ENCODE data around the gene DAP3. TPM values are rescaled to one million over a fixed set of nuclear protein-coding genes. Genes with fewer than 3 reads are reported as not detected.
"Not testable (repeated sequence)": the region's sequence is repeated elsewhere in the genome, so short reads cannot be mapped to it uniquely, and the experiment has no call there.

DAP3 gene
- total RNA-seq, 1 donor from 2014 or later = 109 TPM

DNA sequence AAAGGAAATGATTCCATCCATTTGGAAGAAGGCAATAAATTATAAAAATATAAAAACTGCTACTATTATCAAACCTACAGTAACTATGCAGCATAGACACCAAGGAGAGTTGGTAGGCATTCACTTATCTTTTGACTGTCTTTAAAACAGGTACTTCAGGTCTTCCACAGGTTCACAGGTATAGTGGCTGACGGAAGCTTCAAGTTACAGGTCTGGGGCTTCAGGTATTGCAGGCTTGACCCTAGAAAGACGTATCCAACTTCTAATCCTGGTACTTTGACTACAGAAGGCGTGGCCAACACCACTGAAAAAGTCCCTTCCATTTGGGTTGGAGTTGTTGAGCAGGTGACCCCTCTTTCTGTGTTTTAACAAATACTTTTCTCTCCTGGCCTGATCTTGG is 35.9 kb upstream of the DAP3 start:
- no peak for DNase-seq (ENCODE audit: extremely low spot score, unreplicated experiment)
- H3K4me1 Mint-ChIP-seq (ENCODE audit: unreplicated experiment) = peaks cover 4% of the 10 kb centered on the region
- no peaks in the 10 kb centered on the region for H3K27me3 Mint-ChIP-seq
- H3K36me3 Mint-ChIP-seq = no peaks in the 10 kb centered on the region
- no peaks in the 10 kb centered on the region for H3K9me3 Mint-ChIP-seq
- H3K4me3 Mint-ChIP-seq = no peak overlapping the region
- TF ChIP-seq, protein P1, sequence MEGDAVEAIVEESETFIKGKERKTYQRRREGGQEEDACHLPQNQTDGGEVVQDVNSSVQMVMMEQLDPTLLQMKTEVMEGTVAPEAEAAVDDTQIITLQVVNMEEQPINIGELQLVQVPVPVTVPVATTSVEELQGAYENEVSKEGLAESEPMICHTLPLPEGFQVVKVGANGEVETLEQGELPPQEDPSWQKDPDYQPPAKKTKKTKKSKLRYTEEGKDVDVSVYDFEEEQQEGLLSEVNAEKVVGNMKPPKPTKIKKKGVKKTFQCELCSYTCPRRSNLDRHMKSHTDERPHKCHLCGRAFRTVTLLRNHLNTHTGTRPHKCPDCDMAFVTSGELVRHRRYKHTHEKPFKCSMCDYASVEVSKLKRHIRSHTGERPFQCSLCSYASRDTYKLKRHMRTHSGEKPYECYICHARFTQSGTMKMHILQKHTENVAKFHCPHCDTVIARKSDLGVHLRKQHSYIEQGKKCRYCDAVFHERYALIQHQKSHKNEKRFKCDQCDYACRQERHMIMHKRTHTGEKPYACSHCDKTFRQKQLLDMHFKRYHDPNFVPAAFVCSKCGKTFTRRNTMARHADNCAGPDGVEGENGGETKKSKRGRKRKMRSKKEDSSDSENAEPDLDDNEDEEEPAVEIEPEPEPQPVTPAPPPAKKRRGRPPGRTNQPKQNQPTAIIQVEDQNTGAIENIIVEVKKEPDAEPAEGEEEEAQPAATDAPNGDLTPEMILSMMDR (conservative IDR thresholded peaks at IDR 0.05) = no peak
- peak overlapping the region; percentile 51 for H3K27ac Mint-ChIP-seq

DNA sequence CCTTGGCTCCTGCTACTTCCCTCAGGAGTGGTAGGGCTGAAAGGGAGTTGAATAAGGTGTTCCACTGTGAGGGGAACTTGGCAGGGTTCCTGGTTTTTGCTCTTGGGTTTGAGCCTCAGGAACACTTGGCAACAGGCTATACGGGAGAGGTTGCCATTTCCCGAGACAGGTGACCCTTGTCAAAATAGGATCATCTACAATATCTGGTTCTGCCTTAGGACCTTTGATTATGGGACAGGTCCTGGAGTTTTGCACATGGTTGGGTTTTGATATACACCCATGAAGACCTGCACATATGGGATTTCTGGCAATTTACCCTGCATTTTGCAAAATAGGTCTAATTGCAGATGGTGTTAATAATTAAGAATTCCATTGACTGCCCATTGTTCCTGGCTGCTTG is 31.4 kb upstream of the DAP3 start:
- Mint-ChIP-seq H3K4me1 (ENCODE audit: unreplicated experiment) (no peaks in the 10 kb centered on the region), H3K4me3 (no peak overlapping the region), H3K27ac (no peak overlapping the region), H3K36me3 (peaks cover 30% of the 10 kb centered on the region), H3K27me3 (no peaks in the 10 kb centered on the region), H3K9me3 (no peaks in the 10 kb centered on the region)
- TF ChIP-seq, protein P1 (conservative IDR thresholded peaks at IDR 0.05) = no peak
- DNase-seq (ENCODE audit: extremely low spot score, unreplicated experiment) = no peak

DNA sequence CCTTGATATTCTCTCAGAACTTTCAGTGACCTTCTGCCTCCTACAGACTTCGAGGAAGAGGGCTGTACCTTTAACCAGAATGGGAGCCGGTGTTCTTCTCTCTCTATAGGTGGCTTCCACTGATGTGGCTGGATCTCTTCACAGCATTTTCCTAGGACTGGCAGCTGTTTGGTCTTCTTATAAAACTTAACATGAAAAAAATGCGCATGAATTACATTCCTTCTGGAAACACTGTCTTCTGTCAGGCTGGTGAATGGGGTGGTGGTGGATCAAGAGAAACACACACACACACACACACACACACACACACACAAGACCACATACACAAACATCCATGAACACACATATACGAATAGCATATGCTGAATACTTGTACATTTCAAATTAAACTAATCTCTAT is 27.7 kb upstream of the DAP3 start:
- not testable (repeated sequence) for DNase-seq (ENCODE audit: extremely low spot score, unreplicated experiment); H3K27ac Mint-ChIP-seq; H3K9me3 Mint-ChIP-seq; H3K4me1 Mint-ChIP-seq (ENCODE audit: unreplicated experiment); H3K4me3 Mint-ChIP-seq; H3K27me3 Mint-ChIP-seq
- H3K36me3 Mint-ChIP-seq = peaks cover 41% of the 10 kb centered on the region

DNA sequence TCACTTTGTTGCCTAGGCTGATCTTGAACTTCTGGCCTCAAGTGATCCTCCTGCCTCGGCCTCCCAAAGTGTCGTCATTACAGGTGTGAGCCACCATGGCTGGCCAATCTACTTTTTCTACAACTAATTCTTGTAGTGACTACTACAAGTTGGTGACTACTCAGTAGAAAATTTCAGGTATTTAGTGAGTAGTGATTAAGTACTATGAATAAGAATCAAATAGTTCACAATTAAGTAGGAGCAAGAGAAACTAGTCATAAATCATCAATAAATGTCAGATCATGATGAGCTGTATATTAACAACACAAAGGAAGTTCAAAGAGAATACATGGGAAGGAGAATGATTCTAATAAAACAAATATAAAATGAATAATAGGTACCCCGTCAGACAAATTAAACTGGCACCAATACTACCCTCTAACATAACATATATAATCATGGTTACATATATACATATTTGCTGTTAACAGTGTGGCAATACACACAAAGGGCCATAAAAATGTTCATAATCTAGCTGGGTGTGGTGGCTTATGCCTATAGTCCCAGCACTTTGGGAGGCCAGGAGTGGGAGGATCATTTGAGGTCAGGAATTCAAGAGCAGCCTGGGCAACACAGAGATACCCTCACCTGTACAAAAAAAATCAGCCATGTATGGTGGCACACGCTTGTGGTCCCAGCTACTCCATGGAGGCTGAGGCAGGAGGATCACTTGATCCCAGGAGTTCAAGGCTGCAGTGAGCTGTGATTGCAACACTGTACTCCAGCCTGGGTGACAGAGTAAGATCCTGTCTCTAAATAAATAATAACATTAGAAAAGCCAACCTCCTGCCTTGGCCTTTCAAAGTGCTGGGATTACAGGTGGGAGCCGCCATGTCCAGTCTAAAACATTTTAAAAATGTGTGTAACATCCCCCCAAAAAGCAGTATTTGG is 19.4 kb upstream of the DAP3 start:
- H3K27ac Mint-ChIP-seq = peak overlapping the region; percentile 14
- H3K9me3 Mint-ChIP-seq = no peaks in the 10 kb centered on the region
- H3K36me3 Mint-ChIP-seq = peaks cover 44% of the 10 kb centered on the region
- H3K4me3 Mint-ChIP-seq = no peak overlapping the region
- no peaks in the 10 kb centered on the region for H3K27me3 Mint-ChIP-seq
- TF ChIP-seq, protein P1 (conservative IDR thresholded peaks at IDR 0.05) = no peak
- no peaks in the 10 kb centered on the region for H3K4me1 Mint-ChIP-seq (ENCODE audit: unreplicated experiment)
- DNase-seq (ENCODE audit: extremely low spot score, unreplicated experiment) = no peak

DNA sequence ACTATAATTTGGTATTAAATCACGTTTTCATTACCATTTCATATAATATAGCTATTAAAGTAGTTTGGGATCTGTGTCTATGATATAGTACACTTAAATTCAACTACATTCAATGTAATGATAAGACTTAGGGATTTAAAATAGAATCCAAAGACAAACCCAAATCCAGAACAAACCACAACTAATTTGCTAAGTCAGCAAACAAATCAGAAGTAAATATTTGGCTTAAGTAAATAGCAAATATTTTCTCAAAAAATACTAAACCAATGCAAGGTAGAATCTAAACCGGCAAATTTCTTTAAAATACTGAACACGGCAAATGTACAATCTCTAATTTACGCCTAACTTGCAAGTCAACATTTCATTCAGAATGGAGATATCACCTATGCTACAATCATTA is 17.1 kb upstream of the DAP3 start:
- Mint-ChIP-seq H3K4me1 (ENCODE audit: unreplicated experiment) (no peaks in the 10 kb centered on the region), H3K27ac (no peak overlapping the region), H3K27me3 (no peaks in the 10 kb centered on the region), H3K4me3 (no peak overlapping the region), H3K36me3 (peaks cover 47% of the 10 kb centered on the region), H3K9me3 (no peaks in the 10 kb centered on the region)
- no peak for DNase-seq (ENCODE audit: extremely low spot score, unreplicated experiment)
- TF ChIP-seq, protein P1 (conservative IDR thresholded peaks at IDR 0.05) = no peak

DNA sequence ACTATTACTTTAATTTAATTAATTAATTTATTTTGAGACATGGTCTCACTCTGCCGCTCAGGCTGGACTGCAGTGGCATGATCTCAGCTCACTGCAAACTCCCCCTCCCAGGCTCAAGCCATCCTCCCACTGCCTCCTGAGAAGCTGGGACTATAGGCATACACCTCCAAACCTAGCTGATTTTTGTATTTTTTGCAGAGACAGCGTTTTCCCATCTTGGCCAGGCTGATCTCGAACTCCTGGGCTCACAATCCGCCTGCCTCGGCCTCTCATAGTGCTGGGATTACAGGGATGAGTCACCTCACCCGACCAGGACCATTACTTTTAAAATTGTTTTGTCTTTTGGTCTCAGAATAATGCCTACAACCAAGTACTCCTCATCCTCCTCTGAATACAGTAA is 15.9 kb upstream of the DAP3 start:
- DNase-seq (ENCODE audit: extremely low spot score, unreplicated experiment) = no peak
- H3K27me3 Mint-ChIP-seq = no peaks in the 10 kb centered on the region
- H3K9me3 Mint-ChIP-seq = no peaks in the 10 kb centered on the region
- peaks cover 56% of the 10 kb centered on the region for H3K36me3 Mint-ChIP-seq
- no peak overlapping the region for H3K4me3 Mint-ChIP-seq
- TF ChIP-seq, protein P1 (conservative IDR thresholded peaks at IDR 0.05) = no peak
- no peaks in the 10 kb centered on the region for H3K4me1 Mint-ChIP-seq (ENCODE audit: unreplicated experiment)
- peak overlapping the region; percentile 43 for H3K27ac Mint-ChIP-seq
